HG03064 (cell line): ENCODE data around the gene SP9.

Experiments
- ATAC-seq: cut with Tn5 transposase; IDR thresholded peaks from one replicate; pipeline ENCODE4 v1.9.1; 2021; ENCODE audit warnings: low read depth; ENCODE audit not compliant: unreplicated experiment

SP9 gene

DNA sequence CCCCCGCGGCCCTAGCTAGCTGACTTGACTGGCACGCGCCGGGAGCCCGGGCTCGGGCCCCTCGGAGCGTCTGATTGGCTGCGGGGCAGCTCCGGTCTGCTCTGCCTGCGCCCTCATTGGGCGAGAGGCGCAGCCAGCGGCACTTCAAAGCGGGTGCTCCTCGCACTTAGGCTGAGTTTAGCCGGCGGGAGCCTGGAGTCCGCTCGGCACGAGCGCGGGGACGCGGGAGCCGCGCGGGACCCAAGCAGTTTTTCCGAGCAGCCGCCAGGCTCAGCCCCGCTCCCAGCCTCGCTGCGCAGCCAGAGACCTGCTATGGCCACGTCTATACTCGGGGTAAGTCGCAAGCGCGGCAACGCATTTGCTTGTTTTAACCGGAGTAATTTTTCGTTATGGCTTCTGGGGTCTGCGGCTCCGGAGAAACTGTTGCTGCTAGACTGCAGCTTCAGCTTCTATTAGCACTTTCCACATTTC is at the start of gene SP9:
Gene SP9, plus strand, starts transcription at position 174 of the 471 bp plus-strand sequence. Its CDS starts 139 bp downstream, at position 313.
- no peak for ATAC-seq

DNA sequence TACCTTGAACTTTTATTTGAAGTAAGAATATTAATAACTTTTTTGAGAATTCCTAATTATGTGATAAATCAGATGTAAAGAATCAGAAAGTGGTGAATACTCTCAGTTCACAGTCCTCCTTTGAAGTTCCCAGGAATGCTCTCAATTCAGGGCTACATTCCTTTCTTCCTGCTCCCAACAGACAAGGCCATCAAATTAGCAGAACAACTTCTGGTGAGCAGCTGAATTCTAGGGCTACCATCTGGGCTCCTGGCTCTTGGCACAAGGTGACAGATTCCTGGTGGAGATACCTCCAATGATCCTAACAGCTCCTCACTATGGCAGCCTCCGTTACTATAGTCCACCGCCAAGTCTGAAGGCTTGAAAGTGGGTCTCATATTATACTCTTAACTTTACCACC is 48.6 kb upstream of the SP9 start:
- ATAC-seq, result no peak

DNA sequence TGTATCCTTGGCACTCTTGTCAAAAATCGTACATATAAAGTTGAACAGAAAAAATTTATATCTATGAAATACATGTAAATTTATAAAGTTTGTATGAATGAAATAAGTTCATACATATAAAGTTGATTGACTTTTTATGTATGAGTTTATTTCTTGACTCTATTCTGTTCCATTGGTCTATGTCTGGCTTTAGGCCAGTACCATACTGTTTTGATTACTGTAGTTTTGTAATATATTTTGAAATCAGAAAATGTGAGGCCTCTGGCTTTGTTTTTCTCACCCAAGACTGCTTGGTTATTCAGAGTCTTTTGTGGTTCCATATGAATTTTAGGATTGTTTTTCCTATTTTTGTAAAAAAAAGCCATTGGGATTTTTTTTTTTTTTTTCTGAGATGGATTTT is 41.8 kb upstream of the SP9 start:
- no peak for ATAC-seq

DNA sequence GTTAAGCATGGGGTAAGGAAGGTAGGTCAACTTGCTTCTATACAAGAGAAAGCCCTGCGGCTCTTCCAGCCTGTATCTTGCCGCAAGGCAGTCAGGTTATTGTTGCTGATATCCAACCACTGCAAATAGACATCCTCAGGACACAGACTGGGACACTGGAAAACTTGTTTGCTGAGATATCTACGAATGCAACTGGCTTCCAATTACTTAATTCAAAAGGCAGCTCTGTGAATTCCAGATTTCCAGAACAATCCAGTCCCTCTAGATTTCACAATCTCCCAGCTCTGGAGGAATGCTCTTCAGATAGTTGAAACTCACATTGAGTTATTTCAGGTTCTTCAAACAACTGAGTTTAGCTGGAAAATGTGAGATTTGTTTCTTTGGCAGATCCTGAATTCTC is 34.6 kb upstream of the SP9 start:
- ATAC-seq, result no peak

DNA sequence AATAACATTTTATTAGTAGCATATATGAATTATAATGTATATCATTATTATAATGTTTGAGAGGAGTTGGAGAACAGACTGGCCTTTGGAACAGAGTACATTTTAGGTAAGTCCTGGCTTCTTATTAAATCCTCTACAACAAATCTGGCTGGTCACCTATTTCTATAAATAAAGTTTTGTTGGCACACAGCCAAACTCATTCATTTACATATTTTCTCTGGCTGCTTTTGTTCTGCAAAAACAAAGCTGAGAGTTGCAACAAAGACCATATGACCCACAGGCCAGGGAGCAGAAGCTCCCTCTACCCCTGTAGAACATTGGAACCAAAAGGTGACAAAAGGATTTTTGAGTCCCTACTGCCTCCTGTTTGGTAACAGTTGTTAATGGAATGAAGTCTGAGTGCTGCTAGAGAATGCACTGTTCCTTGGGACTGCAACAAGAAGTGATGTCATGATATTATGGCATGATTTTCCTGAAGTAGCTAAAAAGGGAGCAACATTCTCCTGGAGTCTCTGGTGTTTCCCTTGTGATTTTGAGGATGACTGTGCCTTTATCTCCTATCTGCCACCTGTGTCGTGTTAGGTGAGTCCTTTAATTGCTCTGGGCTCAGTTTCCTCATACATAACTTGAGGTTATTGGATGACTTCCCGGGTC is 22.0 kb upstream of the SP9 start:
- no peak for ATAC-seq

DNA sequence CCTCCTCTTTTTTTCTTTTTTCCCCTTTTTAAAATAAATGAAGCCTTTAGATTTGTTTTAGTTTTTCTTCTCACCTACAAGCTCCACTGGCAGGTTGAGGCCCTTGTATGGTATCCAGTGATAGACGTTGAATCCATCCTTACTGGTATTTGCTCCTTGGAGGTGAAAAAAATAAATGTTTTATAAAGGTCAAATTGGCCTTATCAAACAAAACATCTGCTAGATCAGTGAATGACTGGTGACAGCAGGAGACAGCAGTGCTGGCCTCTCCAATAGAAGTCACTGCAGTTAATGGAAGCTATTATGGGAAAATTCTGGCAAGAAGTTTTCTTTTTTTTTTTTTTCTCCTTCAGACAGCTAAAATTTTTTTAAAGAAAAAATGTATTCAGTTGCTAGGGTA is 12.6 kb upstream of the SP9 start:
- no peak for ATAC-seq

DNA sequence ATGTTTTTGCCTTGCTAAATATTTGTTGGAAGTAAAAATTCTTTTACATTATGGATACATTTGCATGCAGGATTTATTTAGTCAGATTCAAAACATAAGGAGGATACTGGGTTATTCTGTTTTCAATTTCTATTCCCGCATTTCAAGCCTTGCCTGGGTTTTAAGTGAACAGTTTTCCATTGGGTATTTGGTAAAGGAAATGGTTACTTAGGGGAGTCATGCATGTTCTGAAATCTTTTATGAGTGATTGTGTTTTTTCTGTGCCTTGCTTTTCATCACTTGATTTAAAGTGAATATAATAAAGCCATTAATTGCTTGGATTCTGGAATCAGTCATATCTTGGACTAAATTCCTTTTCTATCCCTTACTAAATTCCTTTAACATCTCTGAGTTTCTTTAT is 12.0 kb upstream of the SP9 start:
- ATAC-seq, result no peak

DNA sequence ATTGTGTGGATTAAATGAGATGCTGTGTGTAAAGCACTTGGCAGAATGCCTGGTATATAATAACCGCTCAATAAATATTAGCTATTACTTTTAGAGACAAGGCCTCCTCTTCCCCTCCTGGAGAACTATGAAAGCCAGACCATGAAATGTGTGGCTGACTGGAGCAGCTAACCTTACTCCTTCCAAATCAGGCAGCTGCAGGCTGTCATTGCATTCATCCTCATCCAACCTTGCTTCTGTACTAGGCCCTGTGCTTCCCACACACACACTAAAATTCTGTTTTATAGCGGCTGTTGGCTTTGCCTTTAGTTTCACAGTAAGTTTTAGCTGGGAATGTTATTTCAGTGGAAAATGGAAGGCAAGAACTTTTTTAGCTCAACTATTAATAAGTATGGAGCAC is 10.2 kb upstream of the SP9 start:
- ATAC-seq, result no peak

DNA sequence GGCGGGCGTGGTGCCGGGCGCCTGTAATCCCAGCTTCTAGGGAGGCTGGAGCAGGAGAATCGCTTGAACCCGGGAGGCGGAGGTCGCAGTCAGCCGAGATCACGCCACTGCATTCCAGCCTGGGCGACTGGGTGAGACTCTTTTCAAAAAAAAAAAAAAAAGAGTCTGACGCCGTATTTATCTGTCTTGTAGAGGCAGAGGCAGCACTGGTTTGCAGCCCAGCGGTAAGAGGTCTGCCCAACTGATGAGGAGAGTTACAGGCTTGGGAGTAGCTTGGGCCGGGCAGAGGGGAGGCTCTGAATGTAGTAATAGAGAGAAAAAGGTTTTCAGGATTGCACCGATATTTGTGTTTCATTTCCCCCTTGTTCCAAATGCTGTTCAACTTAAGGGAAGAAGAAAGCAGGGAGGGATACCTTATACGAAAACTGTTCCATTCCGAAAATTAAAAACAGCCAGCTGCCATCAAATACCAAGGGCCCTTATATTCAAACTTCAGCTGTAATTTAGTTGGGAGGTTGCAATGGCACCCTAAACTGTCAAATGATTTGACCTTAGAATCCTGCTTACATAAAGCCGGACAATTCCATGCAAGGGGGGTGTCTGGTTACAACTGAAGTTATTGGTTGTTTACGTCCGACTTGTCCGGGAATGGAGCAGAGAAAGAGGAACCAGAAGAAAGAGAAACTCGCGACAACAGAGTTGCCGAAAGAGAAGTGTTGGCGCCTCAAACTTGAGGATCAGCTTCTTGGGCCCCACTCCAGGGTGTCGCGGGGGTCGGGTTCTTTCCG is 9.2 kb upstream of the SP9 start:
- ATAC-seq, result no peak

DNA sequence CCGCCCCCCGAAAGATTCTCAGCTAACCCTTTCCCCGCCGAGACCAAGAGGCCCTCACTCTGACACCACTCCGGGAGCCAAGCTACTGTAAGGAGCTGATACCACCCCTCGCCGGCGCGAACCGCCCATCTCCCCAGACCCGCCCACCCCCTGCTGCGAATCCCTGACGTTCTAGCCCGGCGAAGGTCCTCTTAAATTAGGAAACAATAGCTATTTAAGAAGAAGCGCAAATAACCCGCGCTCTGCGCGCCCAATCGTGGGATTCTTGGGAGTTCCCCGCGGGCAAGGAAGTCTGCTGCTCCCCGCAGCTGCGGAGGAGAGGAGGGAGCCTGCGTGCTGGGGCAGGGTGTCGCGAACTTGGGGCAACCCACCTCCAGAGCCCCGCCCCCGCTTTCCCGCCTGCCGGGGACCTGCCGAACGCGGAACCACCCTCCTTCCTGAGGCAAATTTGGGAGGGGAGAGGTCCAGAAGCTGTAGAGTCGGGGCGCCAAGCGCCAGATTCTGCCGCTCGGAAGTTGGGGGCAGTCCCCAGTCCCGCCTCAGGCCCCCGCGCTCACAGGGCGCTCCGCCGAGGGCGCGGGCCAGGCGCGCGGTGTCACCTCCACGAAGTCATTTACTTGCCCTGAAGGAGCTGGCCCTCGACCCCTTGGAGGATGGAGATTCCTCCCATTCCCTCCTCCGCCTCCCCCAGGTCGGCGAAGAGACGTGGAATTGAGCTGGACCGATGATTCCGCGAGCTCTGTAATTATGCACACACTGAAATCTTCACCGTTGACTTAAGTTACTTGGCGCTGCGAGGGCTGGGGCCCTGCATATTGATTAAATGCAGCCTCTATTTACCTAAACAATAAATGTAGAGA is 8.4 kb upstream of the SP9 start:
- no peak for ATAC-seq

DNA sequence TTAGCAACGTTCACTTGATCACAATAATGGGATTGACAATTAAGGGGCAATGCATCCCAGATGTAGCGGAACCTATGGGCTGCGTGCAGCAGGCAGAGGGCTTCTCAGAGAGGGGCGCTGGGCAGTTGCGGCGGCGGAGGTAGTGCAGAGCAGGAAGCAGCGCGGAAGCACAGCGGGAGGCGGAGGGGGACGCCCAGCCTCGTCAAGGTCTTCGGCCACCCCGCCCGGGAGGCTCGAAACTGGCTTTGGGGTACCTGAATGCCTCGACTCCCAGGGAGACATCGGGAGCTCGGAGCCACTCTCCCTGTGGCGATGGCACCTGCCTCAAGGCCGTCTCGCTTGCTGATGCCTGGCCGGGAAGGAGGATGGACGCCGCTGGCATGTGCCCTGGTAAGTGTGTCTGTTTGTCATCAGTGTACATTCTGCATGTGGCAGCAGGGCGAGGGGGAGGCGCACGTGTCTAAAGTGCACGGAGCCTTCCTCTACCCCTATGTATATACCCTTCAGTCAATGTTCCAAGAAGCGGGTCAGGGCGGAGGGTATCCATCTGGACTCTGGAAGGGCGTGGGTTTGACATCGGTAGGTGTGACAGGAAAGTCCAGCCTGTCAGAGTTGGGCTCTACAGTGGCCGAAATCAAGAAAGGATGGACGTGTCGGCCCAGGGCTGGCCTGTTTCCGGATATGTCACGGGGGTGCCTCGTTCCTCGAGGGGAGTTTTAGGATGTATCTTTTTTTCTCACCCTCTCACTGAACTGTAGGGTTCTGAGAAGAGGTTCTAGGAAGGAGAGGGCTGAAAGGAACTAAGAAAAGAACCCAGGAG is 7.5 kb upstream of the SP9 start:
- ATAC-seq, result no peak

DNA sequence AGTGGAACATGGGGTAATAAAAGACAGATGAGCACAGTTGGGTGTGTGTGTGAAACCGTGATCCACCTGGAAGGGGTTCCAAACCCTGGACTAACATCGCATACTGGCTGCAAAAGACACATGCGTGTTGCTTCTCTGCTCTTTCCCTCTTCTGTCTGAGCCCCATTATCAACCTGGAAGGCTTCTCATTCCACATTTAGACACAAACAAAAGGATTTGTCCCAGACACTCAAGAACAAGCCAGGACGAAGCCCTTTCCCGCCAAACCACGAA is 7.0 kb upstream of the SP9 start:
- no peak for ATAC-seq

DNA sequence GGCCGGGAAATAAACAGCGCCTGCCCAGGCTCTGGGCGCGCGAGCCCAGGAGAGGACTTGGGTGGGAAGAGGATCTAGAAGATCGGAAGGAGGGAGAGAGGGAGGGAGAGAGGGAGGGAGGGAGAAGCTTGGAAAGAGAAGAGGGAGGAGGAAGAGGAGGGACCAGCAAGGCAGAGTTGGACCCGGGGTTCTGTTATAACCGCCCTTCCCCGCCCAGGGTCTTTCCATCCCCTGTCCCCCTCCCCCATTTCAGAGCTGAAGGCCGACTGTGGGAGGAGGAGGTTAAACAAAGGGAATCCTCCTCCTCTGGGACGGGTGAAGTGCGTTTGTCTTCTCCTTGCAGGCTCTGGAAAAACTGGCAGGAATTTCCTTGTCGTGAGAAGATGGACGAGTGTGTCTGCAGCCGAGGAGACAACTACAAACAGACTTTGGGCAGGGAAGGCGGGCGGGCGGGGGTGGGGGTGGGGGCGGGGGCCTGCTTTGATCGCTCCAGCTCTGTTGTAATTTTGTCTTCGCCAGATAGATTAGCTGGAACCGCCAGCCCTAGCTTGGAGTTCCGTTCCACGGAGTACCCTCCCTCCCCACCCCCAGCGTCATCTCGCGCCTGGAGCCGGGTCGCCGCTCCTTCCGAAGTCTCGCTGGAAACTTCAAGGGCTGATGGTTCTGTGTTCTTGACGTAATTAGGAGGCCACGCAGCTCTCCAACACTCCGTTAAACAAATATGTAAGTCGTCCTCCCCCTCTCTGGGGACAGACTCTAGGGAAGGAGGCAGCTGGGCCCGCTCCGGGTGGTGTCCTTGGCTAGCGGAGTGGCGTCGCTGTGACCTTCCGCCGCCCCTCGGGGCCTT is 6.4 kb upstream of the SP9 start:
- no peak for ATAC-seq

DNA sequence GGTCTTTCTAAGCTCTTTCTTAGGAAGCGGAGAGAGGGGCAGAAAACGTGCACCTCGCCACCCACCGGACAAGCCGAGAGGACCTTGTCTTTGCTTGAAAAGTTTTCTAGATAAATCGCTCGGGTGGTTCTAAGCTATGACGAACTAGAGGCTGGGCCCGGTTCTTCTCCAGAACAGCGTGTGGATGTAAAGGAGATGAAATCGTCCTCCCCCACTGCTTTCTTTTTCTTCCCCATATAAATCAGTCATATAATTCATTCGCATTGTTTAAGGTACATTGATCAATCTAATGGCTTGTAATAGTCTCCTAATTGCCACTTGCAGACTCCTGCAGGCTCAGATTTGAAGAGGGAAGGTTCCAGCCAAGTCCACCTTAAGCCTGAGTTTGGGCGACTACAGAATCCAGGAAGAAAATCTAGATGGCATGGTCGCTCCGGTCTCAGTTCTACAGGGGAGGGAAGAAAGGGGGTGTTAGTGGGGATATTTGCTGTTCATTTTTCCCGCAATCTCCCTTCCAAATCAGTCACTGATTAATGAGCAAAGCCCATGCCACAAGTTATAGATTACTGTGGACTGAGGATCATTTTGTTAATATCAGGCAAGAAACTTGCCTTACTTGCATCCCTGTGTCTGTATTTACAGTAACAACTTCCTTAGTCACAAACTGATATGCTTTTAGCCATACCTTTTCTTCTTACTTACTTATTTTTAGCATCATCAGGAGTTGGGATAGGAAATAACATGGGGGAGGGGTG is 5.6 kb upstream of the SP9 start:
- ATAC-seq, result no peak

DNA sequence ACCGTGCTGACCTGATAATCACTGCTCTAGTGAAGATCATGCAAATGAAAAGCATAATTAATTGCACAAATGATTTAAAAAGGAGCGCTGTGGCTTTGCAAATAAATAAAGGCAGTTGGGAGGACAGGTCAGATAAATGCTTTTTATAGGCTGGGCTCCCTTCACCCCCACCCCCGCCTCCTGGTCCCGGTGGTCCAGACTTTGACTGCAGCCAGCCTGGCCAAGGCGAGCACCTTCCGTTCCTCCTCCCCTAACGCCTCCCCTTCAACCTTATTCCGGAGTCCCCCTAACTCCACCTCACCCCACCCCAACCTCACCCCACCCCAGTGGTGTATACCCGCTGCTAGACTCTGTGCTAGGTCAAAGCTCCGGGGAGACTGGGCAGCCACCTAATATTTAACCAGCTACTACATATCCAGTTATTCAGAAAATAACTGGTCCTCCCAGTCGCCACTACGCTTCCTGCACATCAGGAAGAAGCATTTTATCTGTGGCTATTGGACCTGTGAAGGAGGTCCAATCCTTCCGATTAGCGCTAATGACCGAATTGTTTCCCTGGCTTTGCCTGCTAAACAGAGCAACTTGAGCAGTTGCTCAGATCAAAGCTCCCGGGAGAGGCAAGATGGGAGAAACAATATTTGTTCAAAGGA is 3.7 kb upstream of the SP9 start:
- ATAC-seq, result no peak

DNA sequence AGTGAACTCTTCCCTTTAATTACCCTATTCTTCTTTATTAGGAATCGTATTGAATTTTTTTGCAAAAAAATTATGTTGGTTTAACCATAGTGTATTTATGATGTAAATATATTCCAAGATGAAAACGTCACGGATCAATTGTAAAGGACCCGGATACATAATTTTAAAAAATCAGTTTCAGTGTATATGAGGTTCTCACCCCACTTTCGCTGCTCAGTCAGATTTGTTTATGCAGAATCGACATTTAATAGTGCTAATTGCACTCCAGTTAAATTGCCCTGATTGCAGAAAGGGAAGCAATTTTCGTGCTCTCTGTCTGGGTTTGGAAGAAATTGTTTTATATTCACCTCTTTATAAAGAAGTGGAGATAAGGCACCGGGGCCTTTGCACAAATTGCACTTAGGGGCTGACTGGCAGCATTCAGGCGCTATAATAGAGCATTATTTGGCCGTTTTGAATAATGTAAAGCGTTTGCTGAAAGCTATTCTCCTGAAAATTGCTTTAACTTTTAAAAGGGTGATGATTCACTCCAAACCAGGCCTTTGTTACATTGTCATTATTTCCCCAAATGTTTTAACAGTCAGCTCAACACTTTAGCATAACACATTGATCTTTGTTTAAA is 3.0 kb upstream of the SP9 start:
- no peak for ATAC-seq

DNA sequence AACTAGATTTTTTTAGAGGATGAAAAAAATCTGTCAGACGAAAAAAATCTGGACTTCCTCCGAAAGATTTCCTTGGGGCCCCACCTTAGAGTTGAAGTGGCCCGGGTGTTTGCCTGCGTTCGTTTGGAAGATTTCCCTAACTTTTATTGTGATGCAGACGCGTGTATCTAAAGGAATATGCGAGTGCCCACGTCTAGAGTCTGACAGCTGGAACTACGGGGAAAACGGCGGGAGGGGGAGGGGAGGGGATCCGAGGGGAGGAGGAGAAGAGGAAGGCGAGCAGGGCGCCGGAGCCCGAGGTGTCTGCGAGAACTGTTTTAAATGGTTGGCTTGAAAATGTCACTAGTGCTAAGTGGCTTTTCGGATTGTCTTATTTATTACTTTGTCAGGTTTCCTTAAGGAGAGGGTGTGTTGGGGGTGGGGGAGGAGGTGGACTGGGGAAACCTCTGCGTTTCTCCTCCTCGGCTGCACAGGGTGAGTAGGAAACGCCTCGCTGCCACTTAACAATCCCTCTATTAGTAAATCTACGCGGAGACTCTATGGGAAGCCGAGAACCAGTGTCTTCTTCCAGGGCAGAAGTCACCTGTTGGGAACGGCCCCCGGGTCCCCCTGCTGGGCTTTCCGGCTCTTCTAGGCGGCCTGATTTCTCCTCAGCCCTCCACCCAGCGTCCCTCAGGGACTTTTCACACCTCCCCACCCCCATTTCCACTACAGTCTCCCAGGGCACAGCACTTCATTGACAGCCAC is 2.4 kb upstream of the SP9 start:
- ATAC-seq, result no peak

DNA sequence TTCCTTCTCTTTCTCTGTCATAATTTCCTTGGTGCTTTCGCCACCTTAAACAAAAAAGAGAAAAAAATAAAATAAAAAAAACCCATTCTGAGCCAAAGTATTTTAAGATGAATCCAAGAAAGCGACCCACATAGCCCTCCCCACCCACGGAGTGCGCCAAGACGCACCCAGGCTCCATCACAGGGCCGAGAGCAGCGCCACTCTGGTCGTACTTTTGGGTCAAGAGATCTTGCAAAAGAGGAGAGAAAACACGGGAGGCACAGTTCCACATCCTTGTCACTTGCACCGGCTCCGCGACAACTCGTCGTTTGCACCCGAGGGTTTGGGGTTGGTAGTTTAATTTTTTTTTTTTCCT is 1.8 kb upstream of the SP9 start:
- ATAC-seq, result no peak
